KG1 (cell line): ENCODE results near the gene CGGBP1.
A peak's percentile ranks its signal among the peaks of the same experiment; 100 is the strongest.

Experiments
- DNase-seq: peaks from one replicate; lab custom pipeline; 2025; lab: John Stamatoyannopoulos, UW

The CGGBP1 gene, protein sequence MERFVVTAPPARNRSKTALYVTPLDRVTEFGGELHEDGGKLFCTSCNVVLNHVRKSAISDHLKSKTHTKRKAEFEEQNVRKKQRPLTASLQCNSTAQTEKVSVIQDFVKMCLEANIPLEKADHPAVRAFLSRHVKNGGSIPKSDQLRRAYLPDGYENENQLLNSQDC

DNA sequence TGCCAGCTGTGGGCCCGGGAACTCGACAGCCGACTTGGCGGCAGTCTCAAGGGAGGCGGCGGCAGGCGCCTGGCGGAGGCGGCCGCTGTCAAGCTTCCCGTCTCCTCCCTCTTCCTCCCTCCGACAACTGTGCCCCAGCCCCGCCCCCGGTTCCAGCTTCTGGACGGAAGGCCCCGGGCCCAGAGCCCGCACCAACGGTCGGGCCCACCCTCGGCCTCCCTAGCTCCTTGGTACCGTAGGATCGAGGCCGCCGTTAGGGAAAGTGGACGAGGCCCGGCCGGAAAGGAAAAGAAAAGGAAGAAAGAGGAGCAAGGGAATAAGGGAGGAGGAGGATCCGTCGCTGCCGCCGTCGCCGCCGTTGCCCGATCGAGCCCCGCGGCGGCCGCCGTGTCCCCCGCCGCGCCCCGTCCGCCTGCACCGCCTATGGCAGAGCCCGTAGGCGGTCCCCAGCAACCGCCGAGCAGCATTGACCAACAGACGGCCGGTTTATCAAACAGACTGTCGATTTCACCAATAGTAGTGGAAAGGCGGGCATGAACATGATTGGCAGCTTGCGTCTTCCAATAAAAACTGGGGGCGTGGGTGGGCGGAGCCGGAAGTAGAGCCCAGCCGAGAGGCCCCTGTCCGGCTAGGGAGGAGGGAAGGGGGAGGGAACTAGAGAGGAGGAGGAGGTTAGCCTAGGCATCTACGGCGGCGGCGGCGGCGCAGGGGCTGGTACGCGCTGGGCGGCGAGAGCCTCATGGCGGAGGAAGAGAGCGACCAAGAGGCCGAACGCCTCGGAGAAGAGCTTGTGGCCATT is at the start of gene CGGBP1, which contains the start of gene ZNF654:
TSS of gene CGGBP1 (minus strand) at position 425 of the 799 bp plus-strand sequence. CDS start 3,029 bp downstream, outside the sequence.
TSS of gene ZNF654 (plus strand) at position 675 of the 799 bp plus-strand sequence. CDS start at position 740, 65 bp downstream.
- peak; percentile 95 for DNase-seq

DNA sequence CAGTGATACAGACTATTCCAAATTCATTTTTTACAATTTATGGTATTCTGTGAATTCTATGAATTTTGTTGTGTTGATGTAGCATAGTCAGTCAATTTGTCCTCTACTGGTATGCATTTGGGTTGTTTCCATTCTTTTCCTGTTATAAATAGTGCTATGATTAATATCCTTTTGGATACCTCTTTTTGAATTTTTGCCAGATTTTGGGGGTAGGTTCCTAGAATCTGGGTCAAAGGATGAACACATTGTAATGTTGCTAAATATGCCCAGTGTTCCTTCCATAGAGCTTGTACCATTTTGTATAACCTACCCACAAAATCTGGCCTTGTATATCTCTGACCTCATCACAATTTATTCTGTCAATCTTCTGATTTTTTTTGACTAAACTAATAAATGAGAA is 46.5 kb upstream of the CGGBP1 start:
- no peak for DNase-seq

DNA sequence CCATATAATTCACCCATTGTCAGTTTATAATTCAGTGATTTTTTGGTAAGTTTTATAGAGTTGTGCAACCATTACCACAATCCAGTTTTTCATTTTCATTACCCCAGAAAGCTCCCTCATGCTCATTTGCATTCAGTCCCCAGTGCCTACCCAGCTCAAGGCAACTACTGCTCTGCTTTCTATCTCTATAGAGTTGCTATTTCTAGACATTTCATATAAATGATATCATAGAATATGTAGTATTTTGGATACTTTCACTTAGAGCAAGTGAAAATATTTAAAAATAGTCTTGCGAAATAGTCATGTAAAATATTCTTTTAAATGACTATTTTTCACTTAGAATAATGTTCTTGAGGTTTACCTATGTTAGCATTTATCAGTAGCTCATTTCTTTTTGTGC is 42.3 kb upstream of the CGGBP1 start:
- DNase-seq: no peak

DNA sequence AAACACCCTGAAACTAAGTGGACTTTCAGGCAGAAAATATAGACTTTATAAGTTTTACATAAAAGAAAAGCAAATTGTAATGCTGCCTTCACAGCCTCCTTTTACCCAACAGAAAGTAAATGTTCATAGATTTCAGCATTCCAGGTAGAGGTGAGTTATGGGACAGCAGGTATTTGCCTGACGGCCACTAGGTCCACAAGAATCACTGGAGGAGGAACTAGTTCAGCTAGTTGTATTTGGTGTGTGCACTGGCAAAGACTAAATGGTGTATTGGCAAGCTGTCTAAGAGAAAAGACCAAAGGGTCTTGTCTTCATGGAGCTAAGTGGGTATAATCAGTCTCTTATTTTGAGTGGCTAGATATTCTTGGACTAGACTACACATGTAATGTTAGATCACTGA is 34.5 kb upstream of the CGGBP1 start:
- no peak for DNase-seq

DNA sequence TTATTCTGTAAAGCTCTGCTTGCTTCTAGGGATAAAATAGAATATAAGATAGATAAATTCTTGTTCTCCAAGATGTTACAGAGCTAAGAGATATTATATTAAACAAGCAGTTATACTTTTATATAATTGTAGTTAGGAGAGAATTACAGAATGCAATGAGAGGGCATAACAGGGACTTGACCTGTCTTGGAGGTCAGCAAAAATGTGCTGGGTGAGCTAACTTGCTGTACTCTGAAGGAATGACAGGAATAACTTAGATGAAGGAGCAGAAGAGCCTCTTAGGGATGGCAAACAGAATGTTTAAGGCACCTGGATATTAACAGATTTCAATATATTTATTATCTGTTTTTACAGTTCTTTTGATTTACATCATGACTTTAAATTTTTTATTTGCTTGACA is 33.5 kb upstream of the CGGBP1 start:
- DNase-seq: no peak

DNA sequence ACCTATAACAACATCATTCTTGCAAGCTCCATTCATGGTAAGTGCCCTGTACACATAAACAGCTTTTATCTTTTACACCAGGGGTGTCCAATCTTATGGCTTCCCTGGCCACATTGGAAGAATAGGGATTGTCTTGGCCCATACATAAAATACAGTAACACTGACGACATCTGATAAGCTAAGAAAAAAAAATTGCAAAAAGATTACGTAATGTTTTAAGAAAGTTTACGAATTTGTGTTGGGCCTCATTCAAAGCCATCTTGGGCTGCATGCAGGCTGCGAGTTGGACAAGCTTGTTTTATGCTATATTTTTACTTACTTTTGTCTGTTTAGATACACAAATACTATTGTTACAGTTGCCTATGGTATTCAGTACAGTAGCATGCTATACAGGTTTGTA is 31.9 kb upstream of the CGGBP1 start:
- no peak for DNase-seq

DNA sequence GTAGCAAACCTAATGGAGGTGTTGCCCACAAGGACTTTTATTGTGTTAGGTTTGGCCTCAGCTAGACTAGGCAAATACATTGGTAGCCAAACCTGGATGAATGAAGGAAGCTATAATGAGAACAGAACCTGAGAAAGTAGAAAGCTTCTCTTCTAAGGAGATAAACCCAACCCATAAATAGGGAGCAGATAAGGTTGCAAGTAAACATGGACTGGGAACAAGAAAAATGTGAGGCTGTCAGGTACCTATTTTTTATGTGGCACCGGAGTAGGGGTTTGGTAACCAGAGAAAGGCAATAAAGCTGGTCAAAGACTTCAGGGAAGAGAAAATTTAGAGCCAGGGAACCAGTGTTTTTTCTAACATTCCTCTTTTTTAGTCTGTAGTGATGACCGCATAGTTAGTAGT is 25.3 kb upstream of the CGGBP1 start:
- DNase-seq: no peak

DNA sequence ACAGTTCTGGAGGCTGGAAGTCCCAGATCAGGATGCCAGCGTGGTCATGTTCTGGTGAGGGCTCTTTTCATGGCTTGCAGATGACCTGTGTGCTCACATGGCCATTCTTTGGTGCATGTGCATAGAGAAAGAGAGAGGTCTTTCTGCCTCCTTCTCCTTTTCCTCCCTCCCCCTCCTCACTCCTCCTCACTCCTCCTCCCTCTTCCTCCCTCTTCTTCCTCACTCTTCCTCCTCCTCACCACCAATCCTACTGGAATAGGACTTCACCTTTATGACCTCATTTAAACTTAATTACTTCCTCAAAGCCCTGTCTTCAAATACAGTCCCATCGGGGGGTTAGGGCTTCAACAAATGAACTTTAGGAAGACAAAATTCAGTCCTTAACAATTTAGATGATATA is 24.0 kb upstream of the CGGBP1 start:
- no peak for DNase-seq

DNA sequence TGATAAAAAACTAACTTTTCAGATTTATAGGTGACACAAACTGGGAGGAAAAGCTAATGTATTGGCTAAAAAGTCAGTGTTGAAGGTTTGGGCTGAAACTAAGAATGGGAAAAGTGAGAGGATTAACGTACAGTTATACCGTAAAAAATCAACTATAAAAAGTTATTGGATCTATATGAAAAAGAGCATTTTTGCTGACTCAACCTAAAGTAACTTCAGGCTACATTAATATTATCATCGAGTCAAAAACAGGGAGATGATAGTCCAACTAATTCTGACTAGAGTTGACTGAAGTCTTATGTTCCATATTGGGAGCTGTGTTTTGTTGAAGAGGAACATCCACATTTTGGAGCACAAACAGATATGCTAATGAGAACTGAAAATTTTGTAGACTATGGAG is 20.1 kb upstream of the CGGBP1 start:
- DNase-seq: no peak

DNA sequence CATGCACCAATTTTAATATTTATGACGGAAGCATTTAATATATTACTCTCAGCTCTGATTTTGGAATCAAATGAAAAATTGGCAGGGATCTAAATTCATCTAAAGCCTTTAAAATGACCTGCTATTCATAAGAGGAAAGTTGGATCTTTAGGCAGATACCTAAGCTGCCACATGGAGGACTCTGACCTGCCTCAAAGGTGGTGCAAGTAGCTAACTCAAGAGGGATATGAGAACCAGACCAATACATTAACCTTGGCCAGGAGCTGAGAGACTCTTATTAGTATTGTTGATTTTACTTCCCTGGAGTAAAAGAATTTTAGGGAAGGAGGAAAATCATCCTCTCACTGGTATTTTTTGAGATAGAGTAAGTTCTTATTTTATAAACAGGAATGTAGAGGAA is 17.9 kb upstream of the CGGBP1 start:
- DNase-seq: no peak

DNA sequence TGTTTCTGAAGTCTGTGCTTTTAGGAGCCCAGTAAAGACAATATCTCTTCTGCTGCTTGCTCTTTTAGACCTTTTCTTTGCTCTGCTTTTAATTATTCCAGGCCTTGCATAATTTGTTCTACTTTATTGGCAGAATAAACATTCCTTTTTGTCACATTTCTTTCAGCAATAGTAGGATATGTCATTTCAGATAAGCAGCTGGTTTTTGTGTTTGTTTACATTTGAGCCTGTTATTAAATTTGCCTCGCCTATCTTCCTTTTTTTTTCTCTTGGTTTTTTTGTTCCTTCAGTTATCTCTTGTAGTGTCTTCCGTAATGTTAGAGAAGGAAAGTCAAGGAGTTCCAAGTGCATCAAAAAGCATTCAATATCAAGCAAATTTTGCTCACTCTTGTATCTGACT is 16.7 kb upstream of the CGGBP1 start:
- DNase-seq: no peak

DNA sequence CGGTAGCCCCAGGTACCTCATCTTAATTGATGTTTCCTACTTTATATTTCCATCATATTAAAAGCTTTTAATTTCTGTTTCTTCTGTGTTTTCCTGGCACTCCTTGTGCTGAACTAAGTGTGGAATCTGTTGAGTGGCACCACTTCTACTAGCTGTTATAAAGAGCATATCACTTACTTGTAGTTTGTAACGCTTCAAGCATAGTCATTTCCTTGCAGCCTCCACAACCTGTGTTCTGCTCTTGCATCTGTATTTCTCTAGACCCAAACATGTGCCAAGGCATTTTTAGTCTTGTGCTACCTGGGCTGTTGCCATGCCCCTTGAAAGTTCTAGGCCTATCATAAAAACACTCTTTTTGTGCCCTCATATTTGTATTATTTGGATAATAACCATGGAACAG is 16.3 kb upstream of the CGGBP1 start:
- no peak for DNase-seq

DNA sequence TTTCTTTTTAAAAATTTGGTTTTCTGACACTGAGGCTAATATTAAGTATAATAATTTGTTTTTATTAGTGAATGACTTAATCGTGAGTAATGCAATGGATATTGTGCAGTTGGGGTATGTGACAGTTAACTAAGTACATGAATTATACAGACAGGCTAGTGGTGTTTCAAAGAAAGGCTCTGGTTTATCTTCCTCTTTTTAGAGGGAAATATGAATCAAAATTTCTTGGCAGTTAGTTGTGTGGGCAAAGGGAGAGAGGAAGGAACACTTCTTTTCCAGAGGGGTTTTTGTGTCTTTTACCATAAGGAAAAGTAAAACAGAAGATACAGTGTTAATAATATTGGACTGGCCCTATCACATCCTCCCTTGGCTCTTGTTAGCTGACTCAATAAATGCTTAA is 2.9 kb upstream of the CGGBP1 start:
- no peak for DNase-seq

DNA sequence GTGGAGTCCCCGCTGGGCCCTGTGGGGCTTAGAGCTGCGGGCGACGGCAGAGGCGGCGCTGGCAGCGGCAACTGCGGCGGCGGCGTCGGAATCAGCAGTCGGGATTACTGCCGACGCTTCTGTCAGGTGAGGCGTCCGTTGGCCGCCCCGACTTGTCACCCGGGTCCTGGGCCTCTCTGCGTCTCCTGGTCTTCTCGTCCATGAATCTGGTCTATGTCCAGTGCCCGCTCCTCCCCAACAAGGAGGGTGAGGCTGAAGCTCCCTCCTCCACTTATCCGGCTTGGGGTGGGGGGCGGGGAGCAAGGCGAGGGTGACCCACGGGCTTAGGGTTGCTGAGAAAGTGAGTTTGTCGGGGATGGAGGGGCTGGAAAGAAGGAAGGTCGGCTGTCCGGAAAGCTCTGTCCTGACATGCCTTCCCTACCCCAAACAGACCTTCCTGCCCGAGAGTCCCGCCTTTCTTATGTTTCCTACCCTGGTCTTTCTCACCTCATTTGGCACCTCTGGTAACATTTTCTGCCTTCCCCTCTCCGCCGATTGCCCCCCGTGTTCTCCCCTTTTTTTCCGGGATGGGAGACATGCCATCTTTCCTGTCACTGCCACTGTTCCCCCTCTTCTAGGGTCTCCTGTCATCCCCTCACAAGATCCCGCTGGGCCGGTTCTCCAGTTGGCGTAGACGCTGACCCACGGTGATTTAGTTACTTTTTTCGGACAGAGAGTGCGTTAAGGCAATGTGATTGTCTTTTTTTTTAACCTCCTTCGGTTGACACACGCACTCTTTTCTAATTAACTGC is 770 bp upstream of the CGGBP1 start:
- no peak for DNase-seq

DNA sequence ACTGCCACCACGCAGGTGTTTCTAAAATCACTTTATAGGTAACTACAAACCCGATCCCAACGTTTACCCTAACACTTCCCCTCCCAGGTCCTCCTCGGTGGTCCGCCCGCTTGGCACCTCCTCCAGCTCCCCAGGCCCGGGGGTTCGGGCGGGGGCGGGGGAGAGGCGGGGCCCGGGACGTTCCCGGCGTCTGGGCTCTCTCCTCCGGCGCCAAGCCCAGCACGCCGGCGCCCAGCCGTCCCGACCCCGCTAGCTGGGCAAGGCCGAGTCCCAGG is 562 bp downstream of the CGGBP1 start:
- no peak for DNase-seq

DNA sequence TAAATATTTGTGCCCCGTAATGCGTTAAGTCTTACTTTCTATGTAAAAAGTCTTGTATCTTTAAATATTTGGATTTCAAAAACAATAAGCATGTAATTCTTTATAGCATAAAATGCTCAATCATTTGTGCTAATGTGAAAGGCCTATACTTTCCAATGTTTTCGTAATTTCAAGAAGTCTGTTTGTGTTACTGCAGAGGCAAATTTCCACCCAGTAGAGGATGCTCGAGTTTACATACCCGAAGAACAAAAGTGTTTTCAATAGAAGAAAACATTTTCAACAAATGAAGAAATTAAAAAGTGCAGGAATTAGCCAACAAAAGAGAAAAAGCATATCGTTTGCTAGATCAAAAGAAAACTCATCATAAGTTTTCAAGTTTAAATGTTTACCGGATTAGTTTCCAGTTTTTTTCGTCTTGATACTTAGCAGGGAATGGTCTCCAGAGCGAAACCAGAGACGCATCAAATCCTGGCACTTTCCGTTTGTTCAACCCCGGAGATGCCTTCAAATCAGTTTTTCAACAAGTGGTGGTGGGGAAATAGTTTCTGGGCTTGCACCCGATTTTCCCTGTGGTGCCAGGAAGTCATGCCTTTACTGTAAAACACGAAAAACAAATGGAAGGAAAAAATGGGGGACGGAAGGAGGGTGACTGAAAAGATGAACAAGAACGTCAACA is 1.0 kb downstream of the CGGBP1 start:
- no peak for DNase-seq

DNA sequence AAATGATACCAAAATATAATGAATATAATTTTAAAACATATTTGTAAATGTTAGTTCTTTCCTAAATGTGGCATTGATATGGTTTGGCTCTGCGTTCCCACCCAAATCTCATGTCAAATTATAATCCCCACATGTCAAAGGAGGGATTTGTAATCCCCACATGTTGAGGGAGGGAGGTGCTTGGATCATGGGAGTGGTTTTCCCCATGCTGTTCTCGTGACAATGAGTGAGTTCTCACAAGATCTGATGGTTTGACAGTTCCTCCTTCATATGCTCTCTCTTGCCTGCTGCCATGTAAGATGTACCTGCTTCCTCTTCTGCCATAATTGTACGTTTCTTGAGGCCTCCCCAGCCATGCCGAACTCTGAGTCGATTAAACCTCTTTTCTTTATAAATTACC is 12.0 kb downstream of the CGGBP1 start:
- no peak for DNase-seq

DNA sequence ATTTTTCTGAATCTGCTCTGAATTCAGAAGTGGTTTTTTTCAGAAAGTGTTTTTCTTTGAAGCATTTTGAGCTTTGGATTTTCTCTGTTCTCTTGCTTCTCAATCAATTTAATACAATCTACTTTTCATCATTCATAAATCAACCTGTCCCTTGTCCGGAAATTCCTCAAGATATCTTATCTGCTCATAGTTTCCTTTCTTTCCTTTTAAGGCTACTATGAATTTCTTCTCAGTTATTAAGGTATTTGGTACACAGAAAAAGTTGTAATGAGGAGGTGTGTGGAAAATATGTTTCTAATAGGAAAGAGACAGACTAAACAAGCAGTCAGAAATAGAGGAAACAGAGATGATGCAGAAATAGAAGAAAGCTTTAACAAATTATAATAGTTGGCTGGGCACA is 14.4 kb downstream of the CGGBP1 start:
- no peak for DNase-seq

DNA sequence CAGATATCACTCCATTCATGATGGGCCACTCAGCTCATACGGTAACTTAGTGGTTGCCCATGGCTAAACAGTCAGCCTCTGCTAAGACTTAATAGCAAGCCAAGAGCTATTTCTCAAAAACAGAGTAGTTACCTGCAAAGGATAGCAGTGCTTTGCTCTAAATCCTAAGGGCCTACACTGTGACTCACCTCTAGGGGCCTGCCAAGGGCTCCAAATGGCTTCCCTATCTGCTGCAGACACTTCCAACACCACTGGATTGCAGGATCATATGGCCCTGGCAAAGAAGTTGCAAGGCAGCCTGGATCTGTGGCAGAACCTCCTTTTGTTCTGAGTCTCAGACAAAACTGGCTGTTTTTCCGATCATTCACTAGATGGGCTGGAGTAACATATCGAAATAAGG is 17.8 kb downstream of the CGGBP1 start:
- no peak for DNase-seq

DNA sequence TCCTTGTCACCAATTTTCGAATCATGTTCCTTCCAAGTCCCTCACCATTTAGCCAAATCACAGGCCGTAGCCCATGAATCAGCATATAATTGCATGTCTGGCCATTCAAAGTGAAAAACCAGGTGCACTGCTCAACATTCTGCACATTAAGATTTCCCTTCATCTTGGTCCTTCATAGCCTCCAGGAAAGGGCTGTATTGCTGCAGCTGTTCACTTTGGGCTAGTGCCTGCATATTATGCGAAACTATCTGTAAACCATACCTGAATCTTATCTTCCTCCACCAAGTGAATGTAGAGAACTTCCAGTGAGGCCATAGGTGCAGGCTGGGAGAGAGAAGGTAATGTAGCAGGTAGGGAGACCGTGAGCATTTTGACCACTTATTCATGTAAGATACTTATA is 18.3 kb downstream of the CGGBP1 start:
- no peak for DNase-seq

DNA sequence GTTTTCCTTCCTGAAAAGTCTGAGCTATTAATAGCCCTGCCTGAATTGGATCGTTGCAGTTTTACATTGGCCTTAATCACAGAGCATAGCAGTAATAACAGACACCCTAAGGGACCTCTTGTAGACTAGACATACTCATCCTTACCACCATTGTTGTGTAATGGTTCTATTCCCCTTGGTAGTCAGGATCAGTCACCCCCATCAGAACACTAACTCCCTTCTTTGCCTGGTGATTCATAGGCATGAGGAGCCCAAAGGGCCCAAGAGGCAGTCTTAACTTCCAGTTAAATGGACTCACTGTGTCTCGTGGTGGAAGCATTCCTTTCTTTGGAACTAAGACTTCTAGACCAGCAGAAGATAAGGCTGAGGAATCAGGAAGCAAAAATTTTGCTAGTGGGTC is 20.2 kb downstream of the CGGBP1 start:
- DNase-seq: no peak

DNA sequence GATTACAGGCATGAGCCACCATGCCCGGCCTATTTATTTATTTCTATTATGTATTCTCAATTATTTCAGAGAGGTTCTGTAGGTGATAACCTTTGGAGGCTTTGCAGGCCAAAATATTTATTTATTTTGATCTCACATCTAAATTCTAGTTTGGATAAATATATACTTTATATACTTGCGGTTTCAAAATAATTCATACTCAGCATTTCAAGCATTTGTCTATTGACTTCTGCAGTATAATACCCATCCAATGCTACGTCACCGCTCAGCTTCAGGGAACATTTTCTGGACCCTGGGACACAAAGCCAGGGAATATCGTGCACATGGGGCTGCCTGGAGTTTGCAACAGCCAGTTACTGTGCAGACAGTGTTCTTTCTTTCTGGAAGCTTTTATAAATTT is 22.6 kb downstream of the CGGBP1 start:
- DNase-seq: no peak
